AG09319 (cell line): ENCODE data around the gene HTR6.

Experiments
- DNase-seq: peaks from one replicate; pipeline ENCODE4 v3.0.0-alpha.2; 2010; ENCODE audit warnings: low read depth; ENCODE audit errors: extremely low read depth
- CTCF ChIP-seq: IDR thresholded peaks from 2 replicates; pipeline ENCODE4 v1.5.1; 2011; ENCODE audit warnings: low read depth, mild to moderate bottlenecking, inconsistent platforms, low read length, moderate library complexity

HTR6 gene

GRCh38 chr1:19709260-19709793 lies 44.7 kb downstream of the HTR6 start:
- DNase-seq = no peak
- no peak for TF ChIP-seq CTCF

GRCh38 chr1:19710825-19711611 lies 46.3 kb downstream of the HTR6 start:
- no peak for DNase-seq
- no peak for TF ChIP-seq CTCF

DNA sequence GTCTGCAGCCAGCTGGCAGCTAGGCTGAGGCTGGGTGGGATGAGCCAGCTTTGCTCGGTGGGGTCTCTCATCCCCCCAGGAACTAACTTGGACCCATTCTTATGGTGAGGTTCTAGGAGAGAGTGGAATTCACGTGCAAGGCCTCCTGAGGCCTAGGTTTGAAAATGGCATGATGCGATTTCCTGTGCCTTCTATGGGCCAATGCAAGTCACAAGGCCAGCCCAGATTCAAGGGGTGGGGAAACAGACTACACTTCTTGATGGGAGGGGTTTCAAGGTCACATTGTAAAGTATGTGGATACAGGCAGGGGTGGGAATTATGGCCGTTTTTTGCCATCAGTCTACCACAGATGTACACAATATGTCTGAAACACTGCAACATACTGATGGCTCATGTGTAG lies 48.3 kb downstream of the HTR6 start:
- no peak for DNase-seq
- no peak for TF ChIP-seq CTCF

DNA sequence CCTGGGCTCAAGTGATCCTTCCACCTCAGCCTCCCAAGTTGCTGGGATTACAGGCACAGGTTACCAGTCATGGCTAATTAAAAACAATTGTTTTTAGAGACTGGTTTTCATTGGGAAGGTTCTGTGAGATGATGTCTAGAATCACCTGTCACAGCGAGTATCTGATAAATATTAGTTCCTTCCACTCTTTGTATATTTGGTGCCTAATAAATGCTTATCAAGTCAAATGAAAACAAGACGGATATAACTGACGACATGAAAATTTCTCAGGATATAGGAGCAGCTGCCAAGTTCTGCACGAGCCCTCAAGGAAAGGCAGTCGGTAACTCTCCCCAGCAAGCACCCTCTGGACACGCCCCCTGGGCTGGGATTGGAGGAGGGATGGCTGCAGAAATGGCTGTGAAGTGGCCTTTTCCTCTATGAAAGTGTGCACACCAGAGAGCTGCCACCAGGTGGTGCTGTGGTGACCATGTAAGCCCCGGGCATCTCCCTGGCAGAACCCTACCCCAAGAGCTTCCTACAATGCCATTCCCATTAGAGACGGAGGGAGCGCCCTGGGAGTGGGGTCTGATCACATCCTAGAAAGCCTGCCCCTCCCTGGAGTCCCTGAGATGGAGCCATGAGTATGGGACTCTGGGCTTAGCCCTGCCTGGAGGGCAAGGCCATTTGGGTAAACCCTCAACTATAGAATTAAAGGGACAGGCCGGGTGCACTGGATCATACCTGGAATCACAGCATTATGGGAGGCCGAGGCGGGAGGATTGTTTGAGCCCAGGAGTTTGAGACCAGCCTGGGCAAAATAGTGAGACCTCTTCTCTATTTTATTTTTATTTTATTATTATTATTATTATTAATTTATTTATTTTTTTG lies 50.9 kb downstream of the HTR6 start:
- TF ChIP-seq CTCF = peak; percentile 95
- DNase-seq = peak; percentile 84

GRCh38 chr1:19717467-19717866 lies 52.8 kb downstream of the HTR6 start:
- no peak for TF ChIP-seq CTCF
- DNase-seq = no peak

DNA sequence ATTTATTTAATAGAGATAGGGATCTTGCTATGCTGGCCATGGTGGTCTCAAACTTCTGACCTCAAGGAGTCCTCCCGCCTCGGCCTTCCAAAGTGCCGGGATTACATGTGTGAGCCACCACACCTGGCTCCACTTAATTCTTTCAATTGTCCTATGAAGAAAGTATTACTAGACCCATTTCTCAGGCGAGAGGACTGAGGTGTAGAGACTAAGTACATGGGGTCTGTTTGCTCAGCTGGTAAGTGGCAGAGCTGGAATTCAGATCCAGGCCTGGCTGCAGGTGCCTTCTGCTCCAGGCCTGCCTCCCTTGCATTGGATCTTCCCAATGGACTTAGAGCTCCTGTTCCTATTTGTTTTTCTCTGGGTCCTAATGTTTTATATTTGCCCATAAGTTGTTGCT lies 55.5 kb downstream of the HTR6 start:
- TF ChIP-seq CTCF = no peak
- no peak for DNase-seq

DNA sequence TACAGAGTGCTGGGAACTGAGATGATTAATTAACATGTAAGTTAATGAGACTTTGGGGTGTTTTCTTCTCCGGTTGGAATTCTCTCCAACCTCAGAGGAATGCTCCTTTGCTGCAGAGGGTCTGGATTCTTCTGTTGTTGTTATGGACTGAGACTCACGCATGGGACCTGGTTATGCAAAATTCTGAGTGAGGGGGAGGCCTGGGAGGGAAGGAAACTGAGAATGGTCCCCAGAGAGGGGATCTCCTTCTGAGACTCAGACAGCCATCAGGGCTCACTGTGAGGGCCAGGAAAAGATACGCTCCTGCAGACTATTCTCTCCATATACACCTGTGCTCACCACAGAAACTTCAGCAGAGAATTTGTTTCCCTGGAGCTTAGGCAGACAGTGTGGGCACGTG lies 56.3 kb downstream of the HTR6 start:
- no peak for TF ChIP-seq CTCF
- DNase-seq = no peak
